HEK293 (cell line): ENCODE measurements around the gene MBD6.

Experiments
- AEBP2 ChIP-seq: fragments of 450-650 bp; formaldehyde crosslinking; IDR thresholded peaks from 2 replicates; pipeline ENCODE4 v1.5.1; 2016; ENCODE audit warnings: missing biosample characterization, missing genetic modification characterization, borderline replicate concordance
- BCL11A ChIP-seq: fragments of 450-650 bp; formaldehyde crosslinking; IDR thresholded peaks from 2 replicates; pipeline ENCODE4 v1.5.1; 2016; ENCODE audit warnings: low read depth, missing biosample characterization, missing genetic modification characterization
- GLI4 ChIP-seq: fragments of 450-650 bp; formaldehyde crosslinking; IDR thresholded peaks from 2 replicates; pipeline ENCODE4 v1.5.1; 2016; ENCODE audit warnings: missing biosample characterization, missing genetic modification characterization
- KLF1 ChIP-seq: fragments of 450-650 bp; formaldehyde crosslinking; IDR thresholded peaks from 2 replicates; pipeline ENCODE4 v1.5.1; 2016; ENCODE audit warnings: missing biosample characterization, missing genetic modification characterization
- OSR2 ChIP-seq: fragments of 450-650 bp; formaldehyde crosslinking; IDR thresholded peaks from 2 replicates; pipeline ENCODE4 v1.5.1; 2016; ENCODE audit warnings: missing biosample characterization, missing genetic modification characterization
- RBAK ChIP-seq: fragments of 450-650 bp; formaldehyde crosslinking; IDR thresholded peaks from 2 replicates; pipeline ENCODE4 v1.5.1; 2016; ENCODE audit warnings: missing biosample characterization, missing genetic modification characterization
- WT1 ChIP-seq: fragments of 450-650 bp; formaldehyde crosslinking; IDR thresholded peaks from 2 replicates; pipeline ENCODE4 v1.5.1; 2016; ENCODE audit warnings: missing biosample characterization, missing genetic modification characterization
- ZFP3 ChIP-seq: fragments of 450-650 bp; formaldehyde crosslinking; IDR thresholded peaks from 2 replicates; pipeline ENCODE4 v1.5.1; 2016; ENCODE audit warnings: low read depth, missing biosample characterization, missing genetic modification characterization
- ZFP41 ChIP-seq: fragments of 450-650 bp; formaldehyde crosslinking; IDR thresholded peaks from 2 replicates; pipeline ENCODE4 v1.5.1; 2016; ENCODE audit warnings: missing biosample characterization, missing genetic modification characterization, borderline replicate concordance
- ZFP69B ChIP-seq: fragments of 450-650 bp; formaldehyde crosslinking; IDR thresholded peaks from 2 replicates; pipeline ENCODE4 v1.5.1; 2016; ENCODE audit warnings: missing biosample characterization, missing genetic modification characterization
- ZNF121 ChIP-seq: fragments of 450-650 bp; formaldehyde crosslinking; IDR thresholded peaks from 2 replicates; pipeline ENCODE4 v1.5.1; 2016; ENCODE audit warnings: missing biosample characterization, missing genetic modification characterization
- ZNF146 ChIP-seq: fragments of 450-650 bp; formaldehyde crosslinking; IDR thresholded peaks from 2 replicates; pipeline ENCODE4 v1.5.1; 2016; ENCODE audit warnings: missing biosample characterization, missing genetic modification characterization
- ZNF175 ChIP-seq: fragments of 450-650 bp; formaldehyde crosslinking; IDR thresholded peaks from 2 replicates; pipeline ENCODE4 v1.5.1; 2016; ENCODE audit warnings: missing biosample characterization, missing genetic modification characterization
- ZNF2 ChIP-seq: fragments of 450-650 bp; formaldehyde crosslinking; IDR thresholded peaks from 2 replicates; pipeline ENCODE4 v1.5.1; 2016; ENCODE audit warnings: missing biosample characterization, missing genetic modification characterization
- ZNF221 ChIP-seq: fragments of 450-650 bp; formaldehyde crosslinking; IDR thresholded peaks from 2 replicates; pipeline ENCODE4 v1.5.1; 2017; ENCODE audit warnings: missing biosample characterization, missing genetic modification characterization, borderline replicate concordance
- ZNF23 ChIP-seq: fragments of 450-650 bp; formaldehyde crosslinking; IDR thresholded peaks from 2 replicates; pipeline ENCODE4 v1.5.1; 2016; ENCODE audit warnings: missing biosample characterization, missing genetic modification characterization, borderline replicate concordance
- ZNF266 ChIP-seq: fragments of 450-650 bp; formaldehyde crosslinking; IDR thresholded peaks from 2 replicates; pipeline ENCODE4 v1.5.1; 2016; ENCODE audit warnings: missing biosample characterization, missing genetic modification characterization, low read depth
- ZNF473 ChIP-seq: fragments of 450-650 bp; formaldehyde crosslinking; IDR thresholded peaks from 2 replicates; pipeline ENCODE4 v1.5.1; 2017; ENCODE audit warnings: missing biosample characterization, missing genetic modification characterization
- ZNF48 ChIP-seq: fragments of 450-650 bp; formaldehyde crosslinking; IDR thresholded peaks from 2 replicates; pipeline ENCODE4 v1.5.1; 2016; ENCODE audit warnings: missing biosample characterization, missing genetic modification characterization
- ZNF513 ChIP-seq: fragments of 450-650 bp; IDR thresholded peaks from 2 replicates; pipeline ENCODE4 v1.5.1; 2018; ENCODE audit warnings: missing biosample characterization, missing genetic modification characterization
- ZNF530 ChIP-seq: fragments of 450-650 bp; formaldehyde crosslinking; IDR thresholded peaks from 2 replicates; pipeline ENCODE4 v1.5.1; 2016; ENCODE audit warnings: low read depth, missing biosample characterization, missing genetic modification characterization
- ZNF544 ChIP-seq: fragments of 450-650 bp; formaldehyde crosslinking; IDR thresholded peaks from 2 replicates; pipeline ENCODE4 v1.5.0; 2017; ENCODE audit warnings: missing biosample characterization, missing genetic modification characterization
- ZNF571 ChIP-seq: fragments of 450-650 bp; formaldehyde crosslinking; IDR thresholded peaks from 2 replicates; pipeline ENCODE4 v1.5.0; 2017; ENCODE audit warnings: missing biosample characterization, missing genetic modification characterization
- ZNF621 ChIP-seq: fragments of 450-650 bp; formaldehyde crosslinking; IDR thresholded peaks from 2 replicates; pipeline ENCODE4 v1.5.1; 2017; ENCODE audit warnings: missing biosample characterization, missing genetic modification characterization
- ZNF626 ChIP-seq: fragments of 450-650 bp; sonication (Bioruptor Pico); formaldehyde crosslinking; IDR thresholded peaks from 2 replicates; pipeline ENCODE4 v1.5.1; 2018; ENCODE audit warnings: missing biosample characterization, missing genetic modification characterization, inconsistent platforms
- ZNF660 ChIP-seq: fragments of 450-650 bp; IDR thresholded peaks from 2 replicates; pipeline ENCODE4 v1.5.1; 2018; ENCODE audit warnings: missing biosample characterization, mild to moderate bottlenecking, missing genetic modification characterization
- ZNF664 ChIP-seq: fragments of 450-650 bp; formaldehyde crosslinking; IDR thresholded peaks from 2 replicates; pipeline ENCODE4 v1.5.1; 2016; ENCODE audit warnings: missing biosample characterization, missing genetic modification characterization
- ZNF747 ChIP-seq: fragments of 450-650 bp; formaldehyde crosslinking; IDR thresholded peaks from 2 replicates; pipeline ENCODE4 v1.5.1; 2016; ENCODE audit warnings: missing biosample characterization, missing genetic modification characterization
- ZNF768 ChIP-seq: fragments of 450-650 bp; formaldehyde crosslinking; IDR thresholded peaks from 2 replicates; pipeline ENCODE4 v1.5.1; 2018; ENCODE audit warnings: missing biosample characterization, mild to moderate bottlenecking, missing genetic modification characterization
- ZNF777 ChIP-seq: fragments of 450-650 bp; formaldehyde crosslinking; IDR thresholded peaks from 2 replicates; pipeline ENCODE4 v1.5.1; 2017; ENCODE audit warnings: missing biosample characterization, missing genetic modification characterization, borderline replicate concordance
- ZNF791 ChIP-seq: fragments of 450-650 bp; formaldehyde crosslinking; IDR thresholded peaks from 2 replicates; pipeline ENCODE4 v1.5.1; 2016; ENCODE audit warnings: missing biosample characterization, missing genetic modification characterization
- ZNF792 ChIP-seq: fragments of 450-650 bp; formaldehyde crosslinking; IDR thresholded peaks from 2 replicates; pipeline ENCODE4 v1.5.1; 2016; ENCODE audit warnings: missing biosample characterization, missing genetic modification characterization
- TF ChIP-seq, protein P1 (sequence below): fragments of 450-650 bp; formaldehyde crosslinking; IDR thresholded peaks from 2 replicates; pipeline ENCODE4 v1.5.1; 2017; ENCODE audit warnings: missing biosample characterization, missing genetic modification characterization
- TF ChIP-seq, protein P2 (sequence below): fragments of 450-650 bp; formaldehyde crosslinking; IDR thresholded peaks from 2 replicates; pipeline ENCODE4 v1.5.1; 2017; ENCODE audit warnings: missing biosample characterization, missing genetic modification characterization
- TF ChIP-seq, protein P3 (sequence below): fragments of 450-650 bp; formaldehyde crosslinking; IDR thresholded peaks from 2 replicates; pipeline ENCODE4 v1.5.1; 2017; ENCODE audit warnings: missing biosample characterization, missing genetic modification characterization

The MBD6 gene

DNA sequence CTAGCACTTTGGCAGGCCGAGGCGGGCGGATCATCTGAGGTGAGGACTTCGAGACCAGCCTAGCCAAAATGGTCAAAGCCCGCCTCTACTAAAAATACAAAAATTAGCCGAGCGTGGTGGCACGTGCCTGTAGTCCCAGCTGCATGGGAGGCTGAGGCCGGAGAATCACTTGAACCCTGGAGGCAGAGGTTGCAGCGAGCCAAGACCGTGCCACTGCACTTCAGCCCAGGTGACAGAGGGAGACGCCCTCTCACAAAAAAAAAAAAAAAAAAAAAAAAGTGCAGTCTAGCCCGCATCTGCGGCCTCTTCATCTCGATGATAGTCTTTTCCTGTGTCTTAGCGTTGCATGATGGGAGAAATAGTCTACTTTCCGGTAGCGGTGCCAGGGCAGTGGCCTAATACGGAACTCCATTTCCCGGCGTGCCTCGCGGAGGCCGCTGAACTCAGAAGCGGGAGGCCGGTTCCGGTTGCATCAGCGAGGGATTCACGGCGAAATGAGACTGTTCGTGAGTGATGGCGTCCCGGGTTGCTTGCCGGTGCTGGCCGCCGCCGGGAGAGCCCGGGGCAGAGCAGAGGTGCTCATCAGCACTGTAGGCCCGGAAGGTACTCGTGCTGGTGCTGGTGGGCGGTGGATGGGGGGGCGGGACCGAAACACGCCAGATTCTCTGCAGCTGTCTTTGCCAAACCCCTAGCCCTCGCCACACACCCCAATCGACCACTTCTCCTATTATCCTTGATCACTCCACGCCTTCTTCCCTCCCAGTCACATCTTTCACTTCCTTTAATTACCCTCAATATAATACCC is 34.8 kb upstream of the MBD6 start, which contains the start of gene MARS1 (continued):
- TF ChIP-seq, protein P1, sequence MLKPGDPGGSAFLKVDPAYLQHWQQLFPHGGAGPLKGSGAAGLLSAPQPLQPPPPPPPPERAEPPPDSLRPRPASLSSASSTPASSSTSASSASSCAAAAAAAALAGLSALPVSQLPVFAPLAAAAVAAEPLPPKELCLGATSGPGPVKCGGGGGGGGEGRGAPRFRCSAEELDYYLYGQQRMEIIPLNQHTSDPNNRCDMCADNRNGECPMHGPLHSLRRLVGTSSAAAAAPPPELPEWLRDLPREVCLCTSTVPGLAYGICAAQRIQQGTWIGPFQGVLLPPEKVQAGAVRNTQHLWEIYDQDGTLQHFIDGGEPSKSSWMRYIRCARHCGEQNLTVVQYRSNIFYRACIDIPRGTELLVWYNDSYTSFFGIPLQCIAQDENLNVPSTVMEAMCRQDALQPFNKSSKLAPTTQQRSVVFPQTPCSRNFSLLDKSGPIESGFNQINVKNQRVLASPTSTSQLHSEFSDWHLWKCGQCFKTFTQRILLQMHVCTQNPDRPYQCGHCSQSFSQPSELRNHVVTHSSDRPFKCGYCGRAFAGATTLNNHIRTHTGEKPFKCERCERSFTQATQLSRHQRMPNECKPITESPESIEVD (tag by site-specific recombination), result no peak
- TF ChIP-seq RBAK (tag by site-specific recombination) (no peak), ZNF777 (tag by site-specific recombination) (no peak), ZNF660 (tag by site-specific recombination) (peak; percentile 61; the same call in 1 of the 2 replicates), ZNF48 (tag by site-specific recombination) (no peak), AEBP2 (no peak), ZNF2 (tag by site-specific recombination) (no peak; the same call in 1 of the 2 replicates), WT1 (tag by site-specific recombination) (peak; percentile 14; the same call in 1 of the 2 replicates), ZNF513 (no peak), ZNF621 (tag by site-specific recombination) (no peak), ZNF792 (tag by site-specific recombination) (no peak), ZNF266 (tag by site-specific recombination) (0 out of 2 replicates have a peak, but pooled peaks have one; percentile 14), GLI4 (tag by site-specific recombination) (no peak), ZFP41 (tag by site-specific recombination) (no peak), BCL11A (tag by site-specific recombination) (no peak), ZNF473 (tag by site-specific recombination) (no peak), ZNF121 (no peak), ZNF791 (no peak), ZNF768 (no peak), ZFP69B (0 out of 2 replicates have a peak, but pooled peaks have one; percentile 18), ZNF544 (tag by site-specific recombination) (no peak), ZNF175 (tag by site-specific recombination) (no peak), ZNF530 (tag by site-specific recombination) (no peak), ZNF747 (tag by site-specific recombination) (no peak), ZNF146 (no peak), KLF1 (tag by site-specific recombination) (peak; percentile 75; the same call in 1 of the 2 replicates), ZNF664 (tag by site-specific recombination) (no peak), OSR2 (tag by site-specific recombination) (no peak), ZNF23 (tag by site-specific recombination) (no peak), ZNF626 (no peak), ZNF221 (tag by site-specific recombination) (no peak), ZNF571 (no peak), ZFP3 (tag by site-specific recombination) (no peak)
- TF ChIP-seq, protein P2, sequence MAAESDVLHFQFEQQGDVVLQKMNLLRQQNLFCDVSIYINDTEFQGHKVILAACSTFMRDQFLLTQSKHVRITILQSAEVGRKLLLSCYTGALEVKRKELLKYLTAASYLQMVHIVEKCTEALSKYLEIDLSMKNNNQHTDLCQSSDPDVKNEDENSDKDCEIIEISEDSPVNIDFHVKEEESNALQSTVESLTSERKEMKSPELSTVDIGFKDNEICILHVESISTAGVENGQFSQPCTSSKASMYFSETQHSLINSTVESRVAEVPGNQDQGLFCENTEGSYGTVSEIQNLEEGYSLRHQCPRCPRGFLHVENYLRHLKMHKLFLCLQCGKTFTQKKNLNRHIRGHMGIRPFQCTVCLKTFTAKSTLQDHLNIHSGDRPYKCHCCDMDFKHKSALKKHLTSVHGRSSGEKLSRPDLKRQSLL, result no peak
- TF ChIP-seq, protein P3, sequence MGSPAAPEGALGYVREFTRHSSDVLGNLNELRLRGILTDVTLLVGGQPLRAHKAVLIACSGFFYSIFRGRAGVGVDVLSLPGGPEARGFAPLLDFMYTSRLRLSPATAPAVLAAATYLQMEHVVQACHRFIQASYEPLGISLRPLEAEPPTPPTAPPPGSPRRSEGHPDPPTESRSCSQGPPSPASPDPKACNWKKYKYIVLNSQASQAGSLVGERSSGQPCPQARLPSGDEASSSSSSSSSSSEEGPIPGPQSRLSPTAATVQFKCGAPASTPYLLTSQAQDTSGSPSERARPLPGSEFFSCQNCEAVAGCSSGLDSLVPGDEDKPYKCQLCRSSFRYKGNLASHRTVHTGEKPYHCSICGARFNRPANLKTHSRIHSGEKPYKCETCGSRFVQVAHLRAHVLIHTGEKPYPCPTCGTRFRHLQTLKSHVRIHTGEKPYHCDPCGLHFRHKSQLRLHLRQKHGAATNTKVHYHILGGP, result no peak
